Endothelial cell of umbilical vein (primary cell): ENCODE data around the gene EXD3. TPM values are rescaled to one million over a fixed set of nuclear protein-coding genes. Genes with fewer than 3 reads are reported as not detected.
"Not testable (repeated sequence)": the region's sequence is repeated elsewhere in the genome, so short reads cannot be mapped to it uniquely, and the experiment has no call there.

ENCODE experiments used
- BruUV-seq: library from RNA; stranded (reverse); fragments of 400-500 nt; replicated peaks from 2 replicates; lab custom pipeline; 2021; lab: Mats Ljungman, UMichigan
- CTCF ChIA-PET: fragments of 300-600, 350-600 bp; sonication (Branson Sonifier 250); formaldehyde crosslinking; loops from one replicate; lab custom pipeline; 2021; ENCODE audit warnings: antibody characterized with exemption, inconsistent platforms; lab: Charles Lee
- POLR2A ChIA-PET: fragments of 300-600, 350-600 bp; sonication (Branson Sonifier 250); formaldehyde crosslinking; loops from one replicate; lab custom pipeline; 2021; ENCODE audit warnings: antibody characterized with exemption, inconsistent platforms; lab: Charles Lee
- DNase-seq: peaks from one replicate; pipeline ENCODE4 v3.0.0-alpha.2; 2011; ENCODE audit warnings: low read depth, low spot score
- FAIRE-seq: peaks from 2 replicates; lab custom pipeline; 2011; peaks lifted over from hg19 to GRCh38; lab: Jason Lieb, UNC
- H2AFZ ChIP-seq: 2 replicates; pipeline ENCODE4 v1.6.0; 2012; ENCODE audit warnings: low read depth, low read length, control low read depth, inconsistent platforms
- H3K27ac ChIP-seq: 2 replicates; pipeline ENCODE4 v1.5.1; 2011; ENCODE audit warnings: low read depth, mild to moderate bottlenecking, control low read depth, low read length, moderate library complexity; ENCODE audit not compliant: insufficient read depth
- H3K27me3 ChIP-seq, 2 experiments: 2 replicates each; pipeline versions ENCODE4 v1.6.0 to v1.6.1; 2011; ENCODE audit warnings: low read length in 2 of 2, mixed read lengths in 1 of 2; ENCODE audit not compliant: control insufficient read depth in 2 of 2, insufficient read depth in 2 of 2
- H3K36me3 ChIP-seq, 2 experiments: 2 replicates in 1 of 2; 3 replicates in 1 of 2; pipeline ENCODE4 v1.5.1; 2011; ENCODE audit warnings: low read length in 2 of 2, mild to moderate bottlenecking in 1 of 2, moderate library complexity in 1 of 2; ENCODE audit not compliant: control insufficient read depth in 2 of 2, insufficient read depth in 2 of 2; ENCODE audit errors: extremely low read depth in 1 of 2
- H3K4me1 ChIP-seq: 3 replicates; pipeline ENCODE4 v1.5.1; 2011; ENCODE audit warnings: mild to moderate bottlenecking, low read length; ENCODE audit not compliant: control insufficient read depth, insufficient read depth; ENCODE audit errors: extremely low read depth
- H3K4me2 ChIP-seq: 2 replicates; pipeline ENCODE4 v1.6.1; 2011; ENCODE audit warnings: low read length, control low read depth, mixed read lengths; ENCODE audit not compliant: insufficient read depth
- H3K4me3 ChIP-seq, 3 experiments: fragments of 200-600 bp in 1 of 3; sonication (generic), shearing (Covaris generic) in 1 of 3; replicated peaks in 1 of 3; 2 replicates each; pipeline ENCODE4 v1.5.1; 2011 to 2016; ENCODE audit warnings: control low read depth in 3 of 3, low read length in 3 of 3, mild to moderate bottlenecking in 2 of 3, inconsistent platforms in 1 of 3, low read depth in 1 of 3, moderate library complexity in 1 of 3; ENCODE audit not compliant: insufficient read depth in 1 of 3
- H3K79me2 ChIP-seq: 2 replicates; pipeline ENCODE4 v1.6.0; 2012; ENCODE audit warnings: low read length, inconsistent platforms; ENCODE audit not compliant: control insufficient read depth, insufficient read depth
- H3K9ac ChIP-seq: replicated peaks from 2 replicates; pipeline ENCODE3; 2011; ENCODE audit warnings: low read length, control low read depth; ENCODE audit not compliant: insufficient read depth; ENCODE audit errors: extremely low read depth
- H3K9me1 ChIP-seq: replicated peaks from 3 replicates; pipeline ENCODE4 v1.6.0; 2011; ENCODE audit warnings: mild to moderate bottlenecking, low read length; ENCODE audit not compliant: control insufficient read depth, insufficient read depth; ENCODE audit errors: extremely low read depth
- H3K9me3 ChIP-seq: replicated peaks from 2 replicates; pipeline ENCODE4 v1.5.1; 2012; ENCODE audit warnings: low read length, inconsistent platforms; ENCODE audit not compliant: control insufficient read depth, insufficient read depth
- H4K20me1 ChIP-seq: replicated peaks from 2 replicates; pipeline ENCODE3; 2011; ENCODE audit warnings: mild to moderate bottlenecking, low read length; ENCODE audit not compliant: control insufficient read depth, insufficient read depth; ENCODE audit errors: extremely low read depth
- EZH2 ChIP-seq: IDR thresholded peaks from 2 replicates; pipeline ENCODE4 v1.6.1; 2012; ENCODE audit warnings: borderline replicate concordance, low read depth, mild to moderate bottlenecking, moderate library complexity, low read length, inconsistent platforms; ENCODE audit not compliant: severe bottlenecking
- FOS ChIP-seq: IDR thresholded peaks from 2 replicates; pipeline ENCODE4 v1.6.1; 2011; ENCODE audit warnings: mild to moderate bottlenecking, low read length, moderate library complexity, borderline replicate concordance; ENCODE audit not compliant: insufficient read depth
- GATA2 ChIP-seq: IDR thresholded peaks from 2 replicates; pipeline ENCODE4 v1.7.0; 2011; ENCODE audit warnings: low read depth, mild to moderate bottlenecking, moderate library complexity, mixed read lengths, low read length; ENCODE audit not compliant: insufficient read length, insufficient read depth
- JUN ChIP-seq: IDR thresholded peaks from 2 replicates; pipeline ENCODE4 v1.6.1; 2011; ENCODE audit warnings: borderline replicate concordance, low read depth; ENCODE audit not compliant: insufficient read length, insufficient read depth
- MYC ChIP-seq: IDR thresholded peaks from one replicate; pipeline ENCODE4 v1.6.1; 2011; ENCODE audit warnings: mild to moderate bottlenecking, low read depth, low read length
- POLR2A ChIP-seq: IDR thresholded peaks from 2 replicates; pipeline ENCODE4 v1.6.1; 2012; ENCODE audit warnings: low read depth, mild to moderate bottlenecking, control low read depth, low read length
- POLR2AphosphoS5 ChIP-seq: IDR thresholded peaks from 2 replicates; pipeline ENCODE4 v1.6.1; 2012; ENCODE audit warnings: low read depth, mild to moderate bottlenecking, control low read depth, low read length, moderate library complexity; ENCODE audit not compliant: insufficient read depth
- dilution Hi-C: fragments of 300-500 bp; cut with MboI; formaldehyde crosslinking; loops from one replicate; pipeline ENCODE4 v1.15.0; 2019; ENCODE audit warnings: low sequenced_read_pairs; ENCODE audit not compliant: extremely low pct_ligation_motif_present
- intact Hi-C: fragments of 100-400 bp; cut with micrococcal nuclease; formaldehyde crosslinking; loops from one replicate; pipeline ENCODE4 v1.10.0; 2022
- polyA plus RNA-seq, 4 experiments: library from polyadenylated mRNA; depleted of rRNA in 3 of 4; stranded (reverse) in 3 of 4; unstranded in 1 of 4; fragments of >200 nt; gene quantifications; 2 replicates each; pipeline versions ENCODE4 v1.2.1 to v1.2.3, GENCODE V29; 2011 to 2012; ENCODE audit warnings: missing spikeins in 1 of 4
- total RNA-seq: library from RNA; stranded (reverse); gene quantifications from 2 replicates; pipeline ENCODE4 v1.2.3, GENCODE V29; 2021
- TF ChIP-seq, protein P1 (sequence below): IDR thresholded peaks from 2 replicates; pipeline ENCODE4 v1.6.1; 2011; ENCODE audit not compliant: insufficient read depth, insufficient read length
- TF ChIP-seq, protein P2 (sequence below), 2 donors: IDR thresholded peaks; 1 replicate in 1 of 2; 2 replicates in 1 of 2; pipeline ENCODE4 v1.5.1; 2011; ENCODE audit warnings: low read length in 2 of 2, mild to moderate bottlenecking in 2 of 2, moderate library complexity in 2 of 2, control low read depth in 1 of 2, inconsistent platforms in 1 of 2, low read depth in 1 of 2; ENCODE audit not compliant: insufficient read depth in 1 of 2; ENCODE audit errors: extremely low read depth in 1 of 2

EXD3 gene
- total and polyA plus RNA-seq, 2 donors (not counting 3 experiments of a cell fraction or from before 2014, with no cell fraction given) = 17.7 to 30.3 TPM

DNA sequence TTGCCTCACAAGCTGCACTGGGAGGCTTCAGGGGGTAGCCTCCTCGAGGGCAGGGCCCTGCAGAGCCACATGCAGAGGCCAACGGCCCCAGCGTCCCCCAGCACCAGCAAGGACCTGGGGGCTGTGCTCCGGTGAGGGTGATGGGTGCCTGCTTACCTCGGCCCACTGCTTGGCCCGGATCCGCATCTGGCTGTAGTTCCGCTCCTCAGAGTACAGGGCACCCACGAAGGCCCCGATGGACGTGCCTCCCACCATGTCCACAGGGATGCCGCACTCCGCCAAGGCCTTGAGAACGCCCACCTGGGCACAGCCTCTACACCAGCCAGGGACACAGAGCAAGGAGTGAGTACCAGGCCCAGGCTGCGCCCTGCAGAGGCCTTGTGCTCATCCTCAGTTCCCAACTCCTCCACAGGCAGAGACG lies 44.2 kb upstream of the EXD3 start:
- H3K79me2 ChIP-seq = no peaks in the 10 kb centered on the region
- ChIA-PET CTCF (no interaction called here), POLR2A (no interaction called here)
- no peak overlapping the region for H3K9ac ChIP-seq
- H3K27ac ChIP-seq = no peak overlapping the region
- H3K9me1 ChIP-seq = no peaks in the 10 kb centered on the region
- H3K36me3 ChIP-seq = no peaks in the 10 kb centered on the region
- H2AFZ ChIP-seq = no peak overlapping the region
- FAIRE-seq (no peak), DNase-seq (no peak)
- no peak overlapping the region for H3K4me3 ChIP-seq
- no peak overlapping the region for H3K4me2 ChIP-seq
- dilution Hi-C loops (no loop called here), intact Hi-C loops (no loop called here)
- no peaks in the 10 kb centered on the region for H4K20me1 ChIP-seq
- no peaks in the 10 kb centered on the region for H3K9me3 ChIP-seq
- peaks cover 4% of the 10 kb centered on the region for H3K4me1 ChIP-seq
- H3K27me3 ChIP-seq = peaks cover 2% of the 10 kb centered on the region in 2 experiments
- TF ChIP-seq FOS (no peak), EZH2 (no peak), GATA2 (no peak), POLR2A (no peak), POLR2AphosphoS5 (no peak), MYC (no peak), JUN (no peak)
- TF ChIP-seq, protein P1, sequence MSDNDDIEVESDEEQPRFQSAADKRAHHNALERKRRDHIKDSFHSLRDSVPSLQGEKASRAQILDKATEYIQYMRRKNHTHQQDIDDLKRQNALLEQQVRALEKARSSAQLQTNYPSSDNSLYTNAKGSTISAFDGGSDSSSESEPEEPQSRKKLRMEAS = no peak
- TF ChIP-seq, protein P2, sequence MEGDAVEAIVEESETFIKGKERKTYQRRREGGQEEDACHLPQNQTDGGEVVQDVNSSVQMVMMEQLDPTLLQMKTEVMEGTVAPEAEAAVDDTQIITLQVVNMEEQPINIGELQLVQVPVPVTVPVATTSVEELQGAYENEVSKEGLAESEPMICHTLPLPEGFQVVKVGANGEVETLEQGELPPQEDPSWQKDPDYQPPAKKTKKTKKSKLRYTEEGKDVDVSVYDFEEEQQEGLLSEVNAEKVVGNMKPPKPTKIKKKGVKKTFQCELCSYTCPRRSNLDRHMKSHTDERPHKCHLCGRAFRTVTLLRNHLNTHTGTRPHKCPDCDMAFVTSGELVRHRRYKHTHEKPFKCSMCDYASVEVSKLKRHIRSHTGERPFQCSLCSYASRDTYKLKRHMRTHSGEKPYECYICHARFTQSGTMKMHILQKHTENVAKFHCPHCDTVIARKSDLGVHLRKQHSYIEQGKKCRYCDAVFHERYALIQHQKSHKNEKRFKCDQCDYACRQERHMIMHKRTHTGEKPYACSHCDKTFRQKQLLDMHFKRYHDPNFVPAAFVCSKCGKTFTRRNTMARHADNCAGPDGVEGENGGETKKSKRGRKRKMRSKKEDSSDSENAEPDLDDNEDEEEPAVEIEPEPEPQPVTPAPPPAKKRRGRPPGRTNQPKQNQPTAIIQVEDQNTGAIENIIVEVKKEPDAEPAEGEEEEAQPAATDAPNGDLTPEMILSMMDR (IDR thresholded peaks at IDR 0.05; ENCODE audit: extremely low read depth in 1 of 2, insufficient read depth in 1 of 2, low read depth in 1 of 2, low read length in 2 of 2) = no peak
- no TSS peak for BruUV-seq

DNA sequence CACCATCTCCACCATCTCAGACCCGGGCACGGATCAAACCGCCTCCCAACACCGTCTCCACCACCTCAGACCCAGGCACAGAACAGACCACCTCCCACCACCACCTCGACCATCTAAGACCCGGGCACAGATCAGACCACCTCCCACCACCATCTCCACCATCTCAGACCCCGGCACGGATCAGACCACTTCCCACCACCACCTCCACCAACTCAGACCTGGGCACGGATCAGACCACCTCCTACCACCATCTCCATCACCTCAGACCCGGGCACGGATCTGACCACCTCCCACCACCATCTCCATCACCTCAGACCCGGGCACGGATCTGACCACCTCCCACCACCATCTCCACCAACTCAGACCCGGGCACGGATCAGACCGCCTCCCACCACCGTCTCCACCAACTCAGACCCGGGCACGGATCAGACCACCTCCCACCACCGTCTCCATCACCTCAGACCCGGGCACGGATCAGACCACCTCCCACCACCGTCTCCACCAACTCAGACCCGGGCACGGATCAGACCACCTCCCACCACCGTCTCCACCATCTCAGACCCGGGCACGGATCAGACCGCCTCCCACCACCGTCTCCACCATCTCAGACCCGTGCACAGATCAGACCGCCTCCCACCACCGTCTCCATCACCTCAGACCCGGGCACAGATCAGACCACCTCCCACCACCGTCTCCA lies 43.6 kb upstream of the EXD3 start:
- dilution Hi-C loops = not testable (repeated sequence)

More for the DNA sequence above, 43.6 kb upstream of the EXD3 start:
- H4K20me1 ChIP-seq, CTCF ChIA-PET, H3K9me1 ChIP-seq, H3K27ac ChIP-seq, H3K4me1 ChIP-seq, H3K27me3 ChIP-seq, H3K36me3 ChIP-seq, H3K4me3 ChIP-seq, DNase-seq, H3K79me2 ChIP-seq, intact Hi-C loops, BruUV-seq, H2AFZ ChIP-seq, H3K9me3 ChIP-seq, POLR2A ChIA-PET, H3K4me2 ChIP-seq, FAIRE-seq, H3K9ac ChIP-seq: not testable (repeated sequence)
